HG03196 (cell line): ENCODE measurements around the gene ZNF341.
"Not testable (repeated sequence)": the region's sequence is repeated elsewhere in the genome, so short reads cannot be mapped to it uniquely, and the experiment has no call there.

Experiments
- ATAC-seq: cut with Tn5 transposase; IDR thresholded peaks from one replicate; pipeline ENCODE4 v1.9.1; 2021; ENCODE audit not compliant: unreplicated experiment

The ZNF341 gene

GRCh38 chr20:33728463-33728862 lies 3.3 kb upstream of the ZNF341 start:
- ATAC-seq: no peak

- ATAC-seq: no peak
These were observed 2.7 kb upstream of the ZNF341 start for GRCh38 chr20:33729101-33729500.

- ATAC-seq: no peak
These were observed 677 bp upstream of the ZNF341 start for GRCh38 chr20:33730946-33731692.

GRCh38 chr20:33732166-33732970 lies 572 bp downstream of the ZNF341 start:
- peak; percentile 59 for ATAC-seq

- no peak for ATAC-seq
These were observed 2.1 kb downstream of the ZNF341 start for GRCh38 chr20:33733654-33734576.

GRCh38 chr20:33736962-33737361 lies 5.2 kb downstream of the ZNF341 start:
- ATAC-seq: no peak

- no peak for ATAC-seq
These were observed 7.7 kb downstream of the ZNF341 start for GRCh38 chr20:33739493-33739892.

GRCh38 chr20:33740189-33740588 lies 8.4 kb downstream of the ZNF341 start:
- ATAC-seq: no peak

GRCh38 chr20:33744181-33744580 lies 12.4 kb downstream of the ZNF341 start:
- no peak for ATAC-seq

GRCh38 chr20:33744773-33745385 lies 13.1 kb downstream of the ZNF341 start:
- ATAC-seq: no peak

GRCh38 chr20:33746325-33746998 lies 14.7 kb downstream of the ZNF341 start:
- no peak for ATAC-seq

GRCh38 chr20:33751775-33752174 lies 20.0 kb downstream of the ZNF341 start:
- ATAC-seq: no peak

GRCh38 chr20:33753143-33753542 lies 21.3 kb downstream of the ZNF341 start:
- no peak for ATAC-seq

- ATAC-seq: no peak
These were observed 22.0 kb downstream of the ZNF341 start for GRCh38 chr20:33753763-33754162.

- not testable (repeated sequence) for ATAC-seq
These were observed 24.2 kb downstream of the ZNF341 start for GRCh38 chr20:33755936-33756490.

GRCh38 chr20:33757046-33757445 lies 25.2 kb downstream of the ZNF341 start:
- no peak for ATAC-seq

- ATAC-seq: no peak
These were observed 25.7 kb downstream of the ZNF341 start for GRCh38 chr20:33757458-33757857.

- no peak for ATAC-seq
These were observed 30.0 kb downstream of the ZNF341 start for GRCh38 chr20:33761698-33762250.

- ATAC-seq: no peak
These were observed 33.3 kb downstream of the ZNF341 start for GRCh38 chr20:33765099-33765498.

- ATAC-seq: no peak
These were observed 33.8 kb downstream of the ZNF341 start for GRCh38 chr20:33765592-33765991.
